K562 (cell line): ENCODE results near the gene MTFR2. TPM values are rescaled to one million over a fixed set of nuclear protein-coding genes. Genes with fewer than 3 reads are reported as not detected.

ENCODE experiments used
- ATAC-seq: fragments of 200-7000 bp; cut with Tn5 transposase; 3 replicates; pipeline ENCODE4 v1.9.1; 2020; ENCODE audit warnings: moderate library complexity
- BruUV-seq: library from RNA; stranded (reverse); fragments of 400-500 nt; replicated peaks from 2 replicates; lab custom pipeline; 2021; lab: Mats Ljungman, UMichigan
- CTCF ChIA-PET: fragments of 300-600 bp; formaldehyde crosslinking; extraction: SDS; loops from one replicate; lab custom pipeline; 2021; ENCODE audit warnings: low intra/inter-chr PET ratio; lab: Yijun Ruan, JAX
- POLR2A ChIA-PET: fragments of 300-600, 350-650 bp; sonication (Branson Sonifier 250); formaldehyde crosslinking; extraction: SDS; loops from one replicate; lab custom pipeline; 2021; ENCODE audit warnings: antibody characterized with exemption, inconsistent platforms; lab: Yijun Ruan, JAX
- DNase-seq, 4 experiments: peaks; one replicate each; pipeline versions ENCODE4 v3.0.0 to v3.0.0-alpha.2; 2011 to 2018; ENCODE audit warnings: low spot score in 3 of 4, mixed read lengths in 3 of 4; ENCODE audit errors: extremely low read depth in 1 of 4
- FAIRE-seq: peaks from 2 replicates; lab custom pipeline; 2011; peaks lifted over from hg19 to GRCh38; lab: Jason Lieb, UNC
- H2AFZ ChIP-seq: 2 replicates; pipeline ENCODE4 v1.6.0; 2011; ENCODE audit warnings: low read depth, low read length, control low read depth, inconsistent platforms
- H3K27ac ChIP-seq: fragments of 200-600 bp; 3 replicates; pipeline ENCODE4 v1.8.0; 2011; ENCODE audit warnings: low read depth, mild to moderate bottlenecking, control low read depth, inconsistent platforms, low read length, moderate library complexity, mixed read lengths; ENCODE audit errors: extremely low read depth
- H3K27me3 ChIP-seq, 2 experiments: fragments of 300-600 bp in 1 of 2; 2 replicates in 1 of 2; 3 replicates in 1 of 2; pipeline versions ENCODE4 v1.6.0 to v1.8.0; 2011; ENCODE audit warnings: inconsistent platforms in 2 of 2, low read length in 2 of 2, mild to moderate bottlenecking in 1 of 2, mixed read lengths in 1 of 2, moderate library complexity in 1 of 2; ENCODE audit not compliant: control insufficient read depth in 2 of 2, insufficient read depth in 2 of 2
- H3K36me3 ChIP-seq: fragments of 300-600 bp; 3 replicates; pipeline ENCODE4 v1.8.0; 2011; ENCODE audit warnings: mild to moderate bottlenecking, low read length, inconsistent platforms; ENCODE audit not compliant: control insufficient read depth, insufficient read depth
- H3K4me1 ChIP-seq, 2 experiments: fragments of 200-600 bp in 1 of 2; replicated peaks in 1 of 2; 2 replicates in 1 of 2; 3 replicates in 1 of 2; pipeline versions ENCODE4 v1.5.1 to v1.8.0; 2011; ENCODE audit warnings: inconsistent platforms in 2 of 2, low read length in 2 of 2, mild to moderate bottlenecking in 1 of 2, mixed read lengths in 1 of 2, moderate library complexity in 1 of 2; ENCODE audit not compliant: control insufficient read depth in 2 of 2, insufficient read depth in 2 of 2
- H3K4me2 ChIP-seq: 2 replicates; pipeline ENCODE4 v1.6.1; 2011; ENCODE audit warnings: low read length, control low read depth, inconsistent platforms, mixed read lengths; ENCODE audit not compliant: insufficient read depth
- H3K4me3 ChIP-seq: fragments of 200-600 bp; sonication (generic), shearing (Covaris generic); 2 replicates; pipeline ENCODE4 v1.5.1; 2016; ENCODE audit warnings: control low read depth, inconsistent platforms
- H3K79me2 ChIP-seq: fragments of 200-600 bp; 3 replicates; pipeline ENCODE4 v1.8.0; 2011; ENCODE audit warnings: low read length, inconsistent platforms; ENCODE audit not compliant: control insufficient read depth, insufficient read depth
- H3K9ac ChIP-seq, 2 experiments: 2 replicates each; pipeline versions ENCODE4 v1.6.0 to v1.6.1; 2011; ENCODE audit warnings: low read depth in 2 of 2, low read length in 2 of 2, control low read depth in 1 of 2, inconsistent platforms in 1 of 2, mild to moderate bottlenecking in 1 of 2, mixed read lengths in 1 of 2; ENCODE audit not compliant: insufficient read depth in 1 of 2
- H3K9me1 ChIP-seq: one replicate; pipeline ENCODE4 v1.6.0; 2011; ENCODE audit warnings: inconsistent platforms, mild to moderate bottlenecking, low read length, moderate library complexity; ENCODE audit not compliant: control insufficient read depth, insufficient read depth
- H3K9me3 ChIP-seq: replicated peaks from 2 replicates; pipeline ENCODE4 v1.5.1; 2011; ENCODE audit warnings: low read depth, low read length, inconsistent platforms; ENCODE audit not compliant: control insufficient read depth, insufficient read depth
- H4K20me1 ChIP-seq: replicated peaks from 2 replicates; pipeline ENCODE4 v1.6.1; 2011; ENCODE audit warnings: low read length, inconsistent platforms, mixed read lengths; ENCODE audit not compliant: control insufficient read depth, insufficient read depth
- MAFK ChIP-seq: IDR thresholded peaks from 2 replicates; pipeline ENCODE4 v1.6.1; 2011; ENCODE audit warnings: low read length, improper control_type of control experiment
- MXD1 ChIP-seq: fragments of 250-450 bp; sonication (Bioruptor Pico); IDR thresholded peaks from 2 replicates; pipeline ENCODE4 v1.8.0; 2021; ENCODE audit warnings: borderline replicate concordance, mild to moderate bottlenecking, moderate library complexity; ENCODE audit not compliant: poor library complexity, severe bottlenecking
- RFX5 ChIP-seq: IDR thresholded peaks from 2 replicates; pipeline ENCODE4 v1.6.1; 2011; ENCODE audit warnings: low read depth, mild to moderate bottlenecking, improper control_type of control experiment, low read length
- YY1 ChIP-seq, 3 experiments: IDR thresholded peaks; 2 replicates each; pipeline ENCODE4 v1.6.1; 2011; ENCODE audit warnings: low read length in 2 of 3, mild to moderate bottlenecking in 2 of 3, moderate library complexity in 2 of 3, borderline replicate concordance in 1 of 3, control low read depth in 1 of 3, low read depth in 1 of 3; ENCODE audit not compliant: insufficient read depth in 3 of 3, insufficient replicate concordance in 2 of 3, control insufficient read depth in 1 of 3, insufficient read length in 1 of 3; ENCODE audit errors: extremely low read depth in 1 of 3
- WGBS: fragments of 100-300 bp; shearing (Covaris generic); methylation state at CpG from one replicate; pipeline ENCODE4 v1.1.6; 2016; ENCODE audit warnings: low coverage, mixed read lengths; ENCODE audit not compliant: insufficient coverage; ENCODE audit errors: missing lambda C conversion rate; 5-methylcytosine and 5-hydroxymethylcytosine counted together
- in situ Hi-C: fragments of 300-500 bp; cut with MboI; formaldehyde crosslinking; loops from 4 replicates; pipeline ENCODE4 v1.15.0; 2018; ENCODE audit warnings: inconsistent platforms, mixed read lengths
- intact Hi-C: fragments of 100-400 bp; cut with micrococcal nuclease; formaldehyde crosslinking; loops from 2 replicates; pipeline ENCODE4 v1.14.2; 2022
- polyA plus RNA-seq, 8 experiments: library from polyadenylated mRNA; depleted of rRNA in 4 of 8; stranded (reverse) in 5 of 8; unstranded in 3 of 8; fragments of >200 nt; fragmentation: Nextera tagmentation in 2 of 8; fragmentation: Illumina TruSeq in 1 of 8; extraction: Ambion mirVana in 2 of 8; extraction: Trizol in 1 of 8; gene quantifications; 2 replicates each; pipeline versions ENCODE4 v1.2.1 to v1.2.3, GENCODE V29; 2011 to 2014; ENCODE audit warnings: inconsistent platforms in 1 of 8, missing spikeins in 1 of 8
- total RNA-seq, 7 experiments: library from RNA; depleted of rRNA in 6 of 7; stranded (reverse); fragments of >200 nt in 6 of 7; fragmentation: Illumina TruSeq in 2 of 7; extraction: Trizol in 2 of 7; gene quantifications; 2 replicates each; pipeline versions ENCODE4 v1.2.1 to v1.2.3, GENCODE V29; 2011 to 2021; ENCODE audit warnings: low replicate concordance in 1 of 7
- TF ChIP-seq, protein P1 (sequence below): IDR thresholded peaks from 2 replicates; pipeline ENCODE4 v1.6.1; 2011; ENCODE audit warnings: borderline replicate concordance, low read depth, mild to moderate bottlenecking, moderate library complexity, low read length; ENCODE audit not compliant: insufficient read depth, poor library complexity, severe bottlenecking
- TF ChIP-seq, protein P2 (sequence below): fragments of 450-650 bp; IDR thresholded peaks from 2 replicates; pipeline ENCODE4 v1.6.1; 2017; ENCODE audit warnings: antibody characterized with exemption, mild to moderate bottlenecking
- TF ChIP-seq, protein P3 (sequence below), 2 experiments: IDR thresholded peaks; 2 replicates each; pipeline ENCODE4 v1.6.1; 2011; ENCODE audit warnings: borderline replicate concordance in 1 of 2, control low read depth in 1 of 2, low read depth in 1 of 2, low read length in 1 of 2, mild to moderate bottlenecking in 1 of 2, mixed read lengths in 1 of 2, moderate library complexity in 1 of 2; ENCODE audit not compliant: insufficient read depth in 1 of 2, insufficient read length in 1 of 2, poor library complexity in 1 of 2, severe bottlenecking in 1 of 2; ENCODE audit errors: extremely low read depth in 1 of 2

MTFR2 gene
- total and polyA plus RNA-seq, 9 of the 15 experiments (the other 6 are each of a cell fraction or from before 2014, with no cell fraction given), result 10.1 to 63.3 (median 45.9) TPM

- H2AFZ ChIP-seq, result peak overlapping the region; percentile 88
- peak overlapping the region; percentile 98 for H3K4me2 ChIP-seq
- ChIA-PET POLR2A (interaction anchor here (0.7 to 7.8 kb wide), 36 partner anchors 9 to 1236 kb away, joined by 3 to 176 read pairs (median 6); partner anchors contain the start of genes HBS1L, MAP7 and MTFR2), CTCF (no interaction called here)
- under 1% methylated on average over 22 of the region's 22 CpGs for WGBS
- BruUV-seq, result no TSS peak
- peak; percentile 35 to 81 (median 44) for DNase-seq
- peak overlapping the region; percentile 75 for H3K4me3 ChIP-seq
- H3K9me3 ChIP-seq, result no peaks in the 10 kb centered on the region
- H4K20me1 ChIP-seq, result peaks cover 36% of the 10 kb centered on the region
- intact Hi-C loops, result no loop called here
- FAIRE-seq, result peak; percentile 49
- H3K27me3 ChIP-seq, result no peaks in the 10 kb centered on the region; a peak in 1 of 5 replicates
- H3K36me3 ChIP-seq, result peaks cover 20% of the 10 kb centered on the region; the same call in 2 of the 3 replicates
- peak overlapping the region; percentile 98 to 100 for H3K9ac ChIP-seq
- ATAC-seq, result peak; percentile 24
- peaks cover 3% of the 10 kb centered on the region for H3K9me1 ChIP-seq
- in situ Hi-C loops, result no loop called here
- peak overlapping the region; percentile 100 for H3K27ac ChIP-seq
- H3K79me2 ChIP-seq, result peaks cover 50% of the 10 kb centered on the region
- peaks cover 7 to 14% of the 10 kb centered on the region in 2 experiments for H3K4me1 ChIP-seq
- TF ChIP-seq MXD1 (CRISPR knock-in tag) (no peak), MAFK (0 out of 2 replicates have a peak, but pooled peaks have one; percentile 1), YY1 (IDR thresholded peaks at IDR 0.05; ENCODE audit: borderline replicate concordance in 1 of 3, control insufficient read depth in 1 of 3, extremely low read depth in 1 of 3, insufficient read depth in 3 of 3, insufficient read length in 1 of 3, insufficient replicate concordance in 2 of 3, low read depth in 1 of 3, low read length in 2 of 3) (peak in 1 of 3 experiments; percentile 65), RFX5 (no peak)
- TF ChIP-seq, protein P1, sequence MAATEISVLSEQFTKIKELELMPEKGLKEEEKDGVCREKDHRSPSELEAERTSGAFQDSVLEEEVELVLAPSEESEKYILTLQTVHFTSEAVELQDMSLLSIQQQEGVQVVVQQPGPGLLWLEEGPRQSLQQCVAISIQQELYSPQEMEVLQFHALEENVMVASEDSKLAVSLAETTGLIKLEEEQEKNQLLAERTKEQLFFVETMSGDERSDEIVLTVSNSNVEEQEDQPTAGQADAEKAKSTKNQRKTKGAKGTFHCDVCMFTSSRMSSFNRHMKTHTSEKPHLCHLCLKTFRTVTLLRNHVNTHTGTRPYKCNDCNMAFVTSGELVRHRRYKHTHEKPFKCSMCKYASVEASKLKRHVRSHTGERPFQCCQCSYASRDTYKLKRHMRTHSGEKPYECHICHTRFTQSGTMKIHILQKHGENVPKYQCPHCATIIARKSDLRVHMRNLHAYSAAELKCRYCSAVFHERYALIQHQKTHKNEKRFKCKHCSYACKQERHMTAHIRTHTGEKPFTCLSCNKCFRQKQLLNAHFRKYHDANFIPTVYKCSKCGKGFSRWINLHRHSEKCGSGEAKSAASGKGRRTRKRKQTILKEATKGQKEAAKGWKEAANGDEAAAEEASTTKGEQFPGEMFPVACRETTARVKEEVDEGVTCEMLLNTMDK, result peak; percentile 6
- TF ChIP-seq, protein P2, sequence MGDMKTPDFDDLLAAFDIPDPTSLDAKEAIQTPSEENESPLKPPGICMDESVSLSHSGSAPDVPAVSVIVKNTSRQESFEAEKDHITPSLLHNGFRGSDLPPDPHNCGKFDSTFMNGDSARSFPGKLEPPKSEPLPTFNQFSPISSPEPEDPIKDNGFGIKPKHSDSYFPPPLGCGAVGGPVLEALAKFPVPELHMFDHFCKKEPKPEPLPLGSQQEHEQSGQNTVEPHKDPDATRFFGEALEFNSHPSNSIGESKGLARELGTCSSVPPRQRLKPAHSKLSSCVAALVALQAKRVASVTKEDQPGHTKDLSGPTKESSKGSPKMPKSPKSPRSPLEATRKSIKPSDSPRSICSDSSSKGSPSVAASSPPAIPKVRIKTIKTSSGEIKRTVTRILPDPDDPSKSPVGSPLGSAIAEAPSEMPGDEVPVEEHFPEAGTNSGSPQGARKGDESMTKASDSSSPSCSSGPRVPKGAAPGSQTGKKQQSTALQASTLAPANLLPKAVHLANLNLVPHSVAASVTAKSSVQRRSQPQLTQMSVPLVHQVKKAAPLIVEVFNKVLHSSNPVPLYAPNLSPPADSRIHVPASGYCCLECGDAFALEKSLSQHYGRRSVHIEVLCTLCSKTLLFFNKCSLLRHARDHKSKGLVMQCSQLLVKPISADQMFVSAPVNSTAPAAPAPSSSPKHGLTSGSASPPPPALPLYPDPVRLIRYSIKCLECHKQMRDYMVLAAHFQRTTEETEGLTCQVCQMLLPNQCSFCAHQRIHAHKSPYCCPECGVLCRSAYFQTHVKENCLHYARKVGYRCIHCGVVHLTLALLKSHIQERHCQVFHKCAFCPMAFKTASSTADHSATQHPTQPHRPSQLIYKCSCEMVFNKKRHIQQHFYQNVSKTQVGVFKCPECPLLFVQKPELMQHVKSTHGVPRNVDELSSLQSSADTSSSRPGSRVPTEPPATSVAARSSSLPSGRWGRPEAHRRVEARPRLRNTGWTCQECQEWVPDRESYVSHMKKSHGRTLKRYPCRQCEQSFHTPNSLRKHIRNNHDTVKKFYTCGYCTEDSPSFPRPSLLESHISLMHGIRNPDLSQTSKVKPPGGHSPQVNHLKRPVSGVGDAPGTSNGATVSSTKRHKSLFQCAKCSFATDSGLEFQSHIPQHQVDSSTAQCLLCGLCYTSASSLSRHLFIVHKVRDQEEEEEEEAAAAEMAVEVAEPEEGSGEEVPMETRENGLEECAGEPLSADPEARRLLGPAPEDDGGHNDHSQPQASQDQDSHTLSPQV, result peak; percentile 93; the same call in 1 of the 2 replicates
- TF ChIP-seq, protein P3, sequence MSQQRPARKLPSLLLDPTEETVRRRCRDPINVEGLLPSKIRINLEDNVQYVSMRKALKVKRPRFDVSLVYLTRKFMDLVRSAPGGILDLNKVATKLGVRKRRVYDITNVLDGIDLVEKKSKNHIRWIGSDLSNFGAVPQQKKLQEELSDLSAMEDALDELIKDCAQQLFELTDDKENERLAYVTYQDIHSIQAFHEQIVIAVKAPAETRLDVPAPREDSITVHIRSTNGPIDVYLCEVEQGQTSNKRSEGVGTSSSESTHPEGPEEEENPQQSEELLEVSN (IDR thresholded peaks at IDR 0.05; ENCODE audit: borderline replicate concordance in 1 of 2, extremely low read depth in 1 of 2, insufficient read depth in 1 of 2, insufficient read length in 1 of 2, low read depth in 1 of 2, low read length in 1 of 2, poor library complexity in 1 of 2, severe bottlenecking in 1 of 2), result peak; percentile 7 to 70
Measured at GRCh38 chr6:136290410-136291010, 40.4 kb upstream of the MTFR2 start.
